T-helper 2 cell treated with Interferon-gamma antibody and Interleukin-4, amounts not matched to agents 5 μg/mL and 100 μg/mL, for 36 hours (primary cell): Measurements from ENCODE around the gene PTGFRN.
"Not testable (repeated sequence)": the region's sequence is repeated elsewhere in the genome, so short reads cannot be mapped to it uniquely, and the experiment has no call there.

Experiments used
- DNase-seq: peaks from one replicate; pipeline ENCODE4 v3.0.0; 2021; ENCODE audit warnings: low spot score
- H3K27ac Mint-ChIP-seq: one replicate; pipeline ENCODE4 v1.8.0; 2021; ENCODE audit warnings: mild to moderate bottlenecking, mixed read lengths
- H3K27me3 Mint-ChIP-seq: one replicate; pipeline ENCODE4 v1.8.0; 2021; ENCODE audit warnings: low read depth, mixed read lengths
- H3K36me3 Mint-ChIP-seq: one replicate; pipeline ENCODE4 v1.8.0; 2021; ENCODE audit warnings: low read depth, mixed read lengths
- H3K4me1 Mint-ChIP-seq: one replicate; pipeline ENCODE4 v1.8.0; 2021; ENCODE audit warnings: low read depth, mixed read lengths
- H3K4me3 Mint-ChIP-seq: one replicate; pipeline ENCODE4 v1.8.0; 2022; ENCODE audit warnings: mild to moderate bottlenecking, moderate library complexity, mixed read lengths
- H3K9me3 Mint-ChIP-seq: one replicate; pipeline ENCODE4 v1.8.0; 2021; ENCODE audit warnings: mixed read lengths

Gene PTGFRN

DNA sequence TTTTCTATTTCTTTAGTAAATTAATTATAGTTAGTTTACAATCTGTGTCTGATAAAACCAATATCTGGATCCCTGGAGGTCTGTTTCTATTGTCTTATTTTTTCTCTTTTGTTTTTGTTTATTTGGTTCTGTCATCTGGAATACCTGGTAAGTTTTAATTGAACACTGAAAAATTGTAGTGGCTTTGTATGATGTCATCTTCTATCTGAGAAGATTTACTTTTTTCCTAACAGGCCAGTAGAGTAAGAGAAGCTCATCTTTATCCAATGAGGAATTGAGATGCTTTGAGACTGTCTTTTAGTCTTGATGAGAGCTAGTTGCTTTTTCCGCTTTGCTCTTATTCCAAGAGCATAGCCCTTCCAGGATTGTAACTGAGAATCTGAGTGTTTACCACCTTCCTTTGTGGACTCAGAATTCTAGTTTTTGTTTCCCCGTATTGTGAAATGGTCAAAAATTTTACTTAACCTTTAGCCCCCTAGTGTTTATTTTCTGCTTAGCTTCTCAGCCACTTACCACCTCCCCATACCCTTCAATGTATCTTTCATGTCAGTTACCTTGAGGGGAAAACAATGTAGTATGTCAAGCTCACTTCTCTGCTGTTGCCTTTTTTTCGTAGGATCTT lies 25.0 kb downstream of the PTGFRN start:
- DNase-seq = no peak
- Mint-ChIP-seq H3K4me1 (peaks cover 29% of the 10 kb centered on the region), H3K27ac (peak overlapping the region; percentile 62), H3K4me3 (no peak overlapping the region), H3K9me3 (no peaks in the 10 kb centered on the region), H3K27me3 (no peaks in the 10 kb centered on the region), H3K36me3 (no peaks in the 10 kb centered on the region)

DNA sequence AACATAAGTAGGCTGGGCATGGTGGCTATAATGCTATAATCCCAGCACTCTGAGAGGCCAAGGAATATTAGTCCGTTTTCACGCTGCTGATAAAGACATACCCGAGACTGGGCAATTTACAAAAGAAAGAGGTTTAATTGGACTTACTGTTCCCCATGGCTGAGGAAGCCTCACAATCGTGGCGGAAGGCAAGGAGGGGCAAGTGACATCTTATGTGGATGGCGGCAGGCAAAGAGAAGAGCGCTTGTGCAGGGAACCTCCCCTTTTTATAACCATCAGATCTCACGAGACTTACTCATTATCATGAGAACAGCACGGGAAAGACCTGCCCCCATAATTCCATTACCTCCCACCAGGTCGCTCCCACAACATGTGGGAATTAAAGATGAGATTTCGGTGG lies 28.5 kb downstream of the PTGFRN start:
- H3K27ac Mint-ChIP-seq = no peak overlapping the region
- no peak overlapping the region for H3K4me3 Mint-ChIP-seq
- no peaks in the 10 kb centered on the region for H3K27me3 Mint-ChIP-seq

DNA sequence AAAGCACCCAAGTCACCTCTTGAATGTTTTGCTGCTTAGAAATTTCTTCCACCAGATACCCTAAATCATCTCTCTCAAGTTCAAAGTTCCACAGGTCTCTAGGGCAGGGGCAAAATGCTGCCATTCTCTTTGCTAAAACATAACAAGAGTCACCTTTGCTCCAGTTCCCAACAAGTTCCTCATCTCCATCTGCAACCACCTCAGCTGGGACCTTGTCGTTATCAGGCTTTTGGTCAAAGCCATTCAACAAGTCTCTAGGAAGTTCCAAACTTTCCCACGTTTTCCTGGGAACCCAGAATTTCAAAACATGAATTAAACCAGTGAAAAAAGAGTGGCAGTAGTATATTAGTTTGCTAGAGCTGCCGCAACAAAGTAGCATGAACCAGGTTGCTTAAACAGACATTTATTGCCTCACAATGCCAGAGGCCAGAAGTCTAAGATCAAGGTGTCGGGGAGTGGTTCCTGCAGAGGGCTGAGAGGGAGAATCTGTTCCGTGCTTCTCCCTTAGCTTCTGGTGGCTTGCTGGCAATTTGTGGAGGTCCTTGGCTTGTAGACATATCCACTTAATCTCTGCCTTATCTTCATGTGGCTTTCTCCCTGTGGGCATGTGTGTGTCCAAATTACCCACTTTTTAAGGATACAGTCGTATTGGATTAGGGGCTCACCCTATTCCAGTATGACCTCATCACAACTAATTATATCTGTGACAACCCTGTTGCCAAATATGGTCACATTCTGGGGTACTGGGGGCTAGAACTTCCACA lies 30.2 kb downstream of the PTGFRN start:
- H3K4me3 Mint-ChIP-seq, H3K27ac Mint-ChIP-seq: not testable (repeated sequence)

More for the DNA sequence above, 28.5 kb downstream of the PTGFRN start:
- no peak for DNase-seq
- Mint-ChIP-seq H3K9me3 (no peaks in the 10 kb centered on the region), H3K4me1 (peaks cover 25% of the 10 kb centered on the region), H3K36me3 (no peaks in the 10 kb centered on the region)

DNA sequence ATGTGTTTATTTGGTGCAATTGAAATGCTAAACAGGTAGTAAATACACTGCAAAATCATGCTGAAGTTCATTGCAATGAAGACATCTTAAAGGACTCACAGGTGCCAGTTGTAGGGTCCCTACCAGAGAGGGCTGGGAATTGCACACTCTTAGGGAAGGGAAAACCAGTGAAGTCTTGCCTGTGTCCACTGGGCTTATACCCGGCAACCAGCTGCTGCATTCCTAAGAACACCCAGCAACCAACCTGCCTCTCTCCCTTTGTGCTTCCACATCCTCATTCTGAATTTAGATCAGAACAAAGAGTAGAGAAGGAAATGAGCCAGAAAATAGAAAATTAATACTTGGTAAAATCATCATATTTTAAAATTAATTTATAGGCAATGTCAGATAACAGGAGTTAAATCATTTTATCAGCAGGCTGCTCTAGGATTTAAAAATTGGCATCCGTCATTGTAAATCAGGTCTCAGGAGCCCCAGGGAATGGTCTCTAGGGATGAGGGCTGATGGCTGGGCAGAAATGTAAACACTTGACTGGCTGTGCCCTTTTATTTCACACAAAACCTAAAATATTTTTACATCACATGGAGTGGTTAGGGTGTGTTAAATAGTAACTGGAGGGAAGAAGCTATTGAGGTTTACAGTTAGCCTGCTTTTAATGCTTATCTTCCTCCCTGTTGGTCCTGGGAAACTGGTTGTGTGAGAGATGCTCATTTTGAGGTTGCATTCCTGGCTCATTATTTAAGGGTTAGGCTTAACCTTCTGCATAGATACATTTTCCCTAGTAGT lies 31.3 kb downstream of the PTGFRN start:
- H3K4me3 Mint-ChIP-seq = no peak overlapping the region
- no peaks in the 10 kb centered on the region for H3K27me3 Mint-ChIP-seq

More for the DNA sequence above, 30.2 kb downstream of the PTGFRN start:
- not testable (repeated sequence) for DNase-seq, H3K27me3 Mint-ChIP-seq, H3K36me3 Mint-ChIP-seq, H3K9me3 Mint-ChIP-seq
- H3K4me1 Mint-ChIP-seq = peaks cover 12% of the 10 kb centered on the region

DNA sequence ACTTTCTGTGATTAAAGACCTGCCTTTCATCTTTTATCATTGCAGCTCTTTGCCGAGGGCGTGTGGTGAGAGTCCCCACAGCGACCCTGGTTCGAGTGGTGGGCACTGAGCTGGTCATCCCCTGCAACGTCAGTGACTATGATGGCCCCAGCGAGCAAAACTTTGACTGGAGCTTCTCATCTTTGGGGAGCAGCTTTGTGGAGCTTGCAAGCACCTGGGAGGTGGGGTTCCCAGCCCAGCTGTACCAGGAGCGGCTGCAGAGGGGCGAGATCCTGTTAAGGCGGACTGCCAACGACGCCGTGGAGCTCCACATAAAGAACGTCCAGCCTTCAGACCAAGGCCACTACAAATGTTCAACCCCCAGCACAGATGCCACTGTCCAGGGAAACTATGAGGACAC lies 32.0 kb downstream of the PTGFRN start:
- Mint-ChIP-seq H3K27ac (no peak overlapping the region), H3K9me3 (no peaks in the 10 kb centered on the region), H3K36me3 (no peaks in the 10 kb centered on the region), H3K27me3 (no peaks in the 10 kb centered on the region), H3K4me1 (peaks cover 21% of the 10 kb centered on the region), H3K4me3 (no peak overlapping the region)
- no peak for DNase-seq

More for the DNA sequence above, 31.3 kb downstream of the PTGFRN start:
- no peak for DNase-seq
- Mint-ChIP-seq H3K4me1 (peaks cover 20% of the 10 kb centered on the region), H3K27ac (no peak overlapping the region), H3K9me3 (no peaks in the 10 kb centered on the region), H3K36me3 (no peaks in the 10 kb centered on the region)

- peaks cover 21% of the 10 kb centered on the region for H3K4me1 Mint-ChIP-seq
- no peaks in the 10 kb centered on the region for H3K27me3 Mint-ChIP-seq
- no peak overlapping the region for H3K27ac Mint-ChIP-seq
- H3K4me3 Mint-ChIP-seq = no peak overlapping the region
- DNase-seq = no peak
- H3K9me3 Mint-ChIP-seq = no peaks in the 10 kb centered on the region
- H3K36me3 Mint-ChIP-seq = no peaks in the 10 kb centered on the region
Observed at GRCh38 chr1:116942344-116942743, 32.6 kb downstream of the PTGFRN start.

DNA sequence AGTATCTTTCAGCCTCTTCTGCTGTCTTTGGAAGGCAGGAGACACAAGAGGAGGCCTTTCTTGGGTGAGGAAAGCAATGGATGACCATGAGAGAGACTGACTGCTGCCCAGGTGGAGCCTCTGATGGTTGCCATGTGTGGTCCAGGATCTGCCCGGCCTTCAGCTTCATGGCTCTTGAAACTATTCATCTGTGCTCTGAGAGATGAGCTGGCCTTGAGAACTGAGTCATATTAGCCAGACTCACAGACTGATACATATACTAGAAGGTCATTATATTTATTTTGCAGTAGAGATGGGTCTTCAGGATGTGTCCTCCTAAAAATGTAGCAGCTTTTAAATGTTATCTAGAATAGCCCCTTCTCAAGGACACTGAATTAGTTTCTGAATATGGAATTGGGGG lies 33.7 kb downstream of the PTGFRN start:
- Mint-ChIP-seq H3K4me3 (no peak overlapping the region), H3K9me3 (no peaks in the 10 kb centered on the region), H3K36me3 (no peaks in the 10 kb centered on the region), H3K27me3 (no peaks in the 10 kb centered on the region), H3K27ac (no peak overlapping the region), H3K4me1 (peaks cover 21% of the 10 kb centered on the region)
- no peak for DNase-seq

DNA sequence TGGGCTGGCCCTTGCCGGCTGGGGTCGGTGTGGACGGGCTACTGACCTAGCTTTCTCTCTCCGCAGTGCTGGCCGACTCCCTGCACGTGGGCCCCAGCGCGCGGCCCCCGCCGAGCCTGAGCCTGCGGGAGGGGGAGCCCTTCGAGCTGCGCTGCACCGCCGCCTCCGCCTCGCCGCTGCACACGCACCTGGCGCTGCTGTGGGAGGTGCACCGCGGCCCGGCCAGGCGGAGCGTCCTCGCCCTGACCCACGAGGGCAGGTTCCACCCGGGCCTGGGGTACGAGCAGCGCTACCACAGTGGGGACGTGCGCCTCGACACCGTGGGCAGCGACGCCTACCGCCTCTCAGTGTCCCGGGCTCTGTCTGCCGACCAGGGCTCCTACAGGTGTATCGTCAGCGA lies 34.9 kb downstream of the PTGFRN start:
- Mint-ChIP-seq H3K36me3 (no peaks in the 10 kb centered on the region), H3K4me1 (peaks cover 21% of the 10 kb centered on the region), H3K4me3 (no peak overlapping the region), H3K27ac (no peak overlapping the region), H3K27me3 (no peaks in the 10 kb centered on the region), H3K9me3 (no peaks in the 10 kb centered on the region)
- no peak for DNase-seq

DNA sequence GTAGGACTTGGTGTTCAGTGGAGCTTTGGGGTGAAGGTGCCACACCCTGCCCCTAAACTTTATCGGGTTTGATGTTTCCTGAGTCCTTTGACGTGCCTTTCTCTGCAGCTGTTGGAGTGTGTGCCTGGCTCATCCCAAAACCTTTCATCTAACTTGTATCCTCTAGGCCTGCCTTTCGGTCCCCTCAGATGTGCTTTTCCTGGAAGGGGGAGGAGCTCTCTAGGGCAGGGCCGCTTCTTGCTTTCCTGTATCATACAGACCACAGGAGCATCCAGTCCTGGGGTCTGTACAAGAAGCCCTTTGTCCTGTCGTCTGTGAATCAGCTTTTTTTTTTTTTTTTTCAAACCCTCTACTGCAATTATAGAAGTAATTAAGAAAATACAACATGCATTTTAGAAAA lies 35.7 kb downstream of the PTGFRN start:
- Mint-ChIP-seq H3K36me3 (no peaks in the 10 kb centered on the region), H3K27me3 (no peaks in the 10 kb centered on the region), H3K4me1 (peaks cover 21% of the 10 kb centered on the region), H3K4me3 (no peak overlapping the region), H3K9me3 (no peaks in the 10 kb centered on the region), H3K27ac (no peak overlapping the region)
- DNase-seq = no peak

DNA sequence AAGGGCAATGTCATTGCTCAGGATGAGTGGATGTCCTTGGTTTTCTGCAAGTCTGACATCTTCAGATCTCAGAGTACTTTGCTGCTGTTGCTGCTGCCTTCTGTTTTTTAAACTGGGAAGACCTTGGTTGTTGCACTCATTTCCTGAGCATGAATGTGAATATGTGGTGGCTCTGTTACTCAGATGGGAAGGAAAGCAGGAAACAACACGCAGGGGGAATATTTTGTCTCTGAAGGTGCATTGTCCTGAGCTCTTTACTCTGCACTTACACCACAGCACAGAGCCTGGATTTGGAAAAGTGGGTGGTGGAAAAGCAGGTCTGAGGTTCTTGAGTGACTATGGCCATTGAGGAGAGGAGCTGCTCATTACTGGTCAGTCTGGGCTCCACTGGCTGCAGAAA lies 36.3 kb downstream of the PTGFRN start:
- Mint-ChIP-seq H3K27ac (no peak overlapping the region), H3K36me3 (no peaks in the 10 kb centered on the region)
- no peak for DNase-seq

GRCh38 chr1:116947092-116947860 lies 37.6 kb downstream of the PTGFRN start:
- Mint-ChIP-seq H3K27ac (no peak overlapping the region), H3K4me1 (peaks cover 19% of the 10 kb centered on the region)

More for the DNA sequence above, 36.3 kb downstream of the PTGFRN start:
- peaks cover 21% of the 10 kb centered on the region for H3K4me1 Mint-ChIP-seq
- H3K9me3 Mint-ChIP-seq = no peaks in the 10 kb centered on the region
- H3K27me3 Mint-ChIP-seq = no peaks in the 10 kb centered on the region
- H3K4me3 Mint-ChIP-seq = no peak overlapping the region

DNA sequence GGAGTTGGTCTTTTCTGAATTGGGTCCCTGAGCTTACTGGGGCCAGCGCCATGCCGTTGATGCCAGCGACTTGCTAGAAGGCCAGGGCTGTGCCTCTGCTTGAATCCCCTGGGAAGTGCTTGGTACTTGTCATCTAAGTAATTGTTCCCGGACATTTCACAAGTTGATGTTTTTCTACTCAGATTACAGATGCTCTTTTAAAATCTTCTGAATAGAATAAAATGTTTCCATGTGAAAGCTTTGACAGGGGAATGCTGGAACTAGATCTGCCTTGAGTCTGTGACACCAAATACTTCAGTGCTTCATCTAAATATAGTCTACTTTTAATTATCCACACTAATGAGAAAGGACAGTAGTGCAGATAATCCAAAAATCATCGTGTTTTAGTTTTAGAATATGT lies 38.3 kb downstream of the PTGFRN start:
- DNase-seq = no peak
- no peaks in the 10 kb centered on the region for H3K36me3 Mint-ChIP-seq
- peaks cover 14% of the 10 kb centered on the region for H3K4me1 Mint-ChIP-seq
- H3K9me3 Mint-ChIP-seq = no peaks in the 10 kb centered on the region
- no peaks in the 10 kb centered on the region for H3K27me3 Mint-ChIP-seq
- H3K27ac Mint-ChIP-seq = no peak overlapping the region
- H3K4me3 Mint-ChIP-seq = no peak overlapping the region

More at GRCh38 chr1:116947092-116947860, 37.6 kb downstream of the PTGFRN start:
- Mint-ChIP-seq H3K27me3 (no peaks in the 10 kb centered on the region), H3K36me3 (no peaks in the 10 kb centered on the region), H3K4me3 (no peak overlapping the region), H3K9me3 (no peaks in the 10 kb centered on the region)
- no peak for DNase-seq

- no peak overlapping the region for H3K4me3 Mint-ChIP-seq
- H3K36me3 Mint-ChIP-seq = no peaks in the 10 kb centered on the region
- no peaks in the 10 kb centered on the region for H3K27me3 Mint-ChIP-seq
- H3K4me1 Mint-ChIP-seq = peaks cover 13% of the 10 kb centered on the region
- no peak for DNase-seq
- no peak overlapping the region for H3K27ac Mint-ChIP-seq
- no peaks in the 10 kb centered on the region for H3K9me3 Mint-ChIP-seq
Observed at GRCh38 chr1:116948642-116949041, 38.9 kb downstream of the PTGFRN start.
